Measurements from ENCODE around the gene RASGEF1B. TPM values are rescaled to one million over a fixed set of nuclear protein-coding genes. Genes with fewer than 3 reads are reported as not detected.

RASGEF1B gene
- total RNA-seq, 1 experiment from 2014 or later: 7.5 TPM

- no peak overlapping the region for H3T11ph ChIP-seq (ENCODE audit: low read length)
- no peak overlapping the region for H2AK5ac ChIP-seq (ENCODE audit: insufficient read length, low read length)
These were observed 10.9 kb downstream of the RASGEF1B start for GRCh38 chr4:81460834-81461233.

More at GRCh38 chr4:81460834-81461233, 10.9 kb downstream of the RASGEF1B start:
- H3K4me1 ChIP-seq (ENCODE audit: insufficient read depth, low read length): no peaks in the 10 kb centered on the region
- no peak overlapping the region for H3K23ac ChIP-seq (ENCODE audit: insufficient read length, low read depth, low read length)
- DNase-seq: no peak
- H3K27ac ChIP-seq (ENCODE audit: insufficient read length, low read depth, low read length): no peak overlapping the region
- H3K56ac ChIP-seq (ENCODE audit: insufficient read length, low read depth, low read length): no peak overlapping the region
- no peaks in the 10 kb centered on the region for H3K79me1 ChIP-seq (ENCODE audit: insufficient read depth, low read depth, low read length, poor library complexity, severe bottlenecking)
- H4K20me1 ChIP-seq (ENCODE audit: control insufficient read depth, insufficient read depth, insufficient read length): peaks cover 2% of the 10 kb centered on the region
- H2BK15ac ChIP-seq (ENCODE audit: low read depth, low read length): no peak overlapping the region
- H4K8ac ChIP-seq (replicated peaks; ENCODE audit: insufficient read length, low read depth, low read length): no peak overlapping the region
- Mint-ChIP-seq H3K36me3 (ENCODE audit: insufficient read depth in 1 of 3, low read depth in 3 of 3) (peaks cover 0 to 5% (median 0%) of the 10 kb centered on the region in 3 experiments; a peak in 3 of 7 replicates), H3K9me3 (no peaks in the 10 kb centered on the region), H3K4me3 (no peak overlapping the region), H3K4me1 (peaks cover 17 to 21% of the 10 kb centered on the region in 2 experiments), H3K27me3 (ENCODE audit: low read depth) (no peaks in the 10 kb centered on the region), H3K27ac (no peak overlapping the region)
- H2BK120ac ChIP-seq (ENCODE audit: low read depth, low read length, poor library complexity, severe bottlenecking): no peak overlapping the region
- H3K9me3 ChIP-seq (ENCODE audit: control insufficient read depth, low read depth, low read length): no peaks in the 10 kb centered on the region
- no peak overlapping the region for H3K4me2 ChIP-seq (ENCODE audit: insufficient read depth, insufficient read length, low read length)
- H3K23me2 ChIP-seq (ENCODE audit: insufficient read length, low read depth, low read length, poor library complexity, severe bottlenecking): no peaks in the 10 kb centered on the region
- no peak for TF ChIP-seq CTCF (conservative IDR thresholded peaks at IDR 0.05)
- H3K9ac ChIP-seq (ENCODE audit: extremely low read depth, insufficient read length, low read length): no peak overlapping the region
- no peak overlapping the region for H3K4ac ChIP-seq (ENCODE audit: low read depth, low read length)
- no peak overlapping the region for H3K18ac ChIP-seq (ENCODE audit: insufficient read length, low read depth, low read length)
- H3K14ac ChIP-seq (ENCODE audit: insufficient read depth, low read length): no peak overlapping the region
- no peak overlapping the region for H2BK5ac ChIP-seq (ENCODE audit: insufficient read length, low read length)
- H3K27me3 ChIP-seq (ENCODE audit: insufficient read depth, low read length): no peaks in the 10 kb centered on the region
- H2BK12ac ChIP-seq (ENCODE audit: insufficient read length, low read depth, low read length): no peak overlapping the region
- no CpG with 5 or more reads among the region's 3 CpGs for WGBS (ENCODE audit: extremely low coverage, insufficient read length, low lambda C conversion rate)
- no peak overlapping the region for H4K91ac ChIP-seq (ENCODE audit: insufficient read length, low read depth, low read length)
- H2AFZ ChIP-seq (ENCODE audit: low read length): no peak overlapping the region
- no peak overlapping the region for H4K5ac ChIP-seq (ENCODE audit: insufficient read length, low read depth, low read length)
- no peaks in the 10 kb centered on the region; the same call in 1 of the 2 replicates for H3K79me2 ChIP-seq (ENCODE audit: insufficient read depth, low read length)
- no peak overlapping the region for H2BK20ac ChIP-seq (ENCODE audit: low read depth, low read length, poor library complexity, severe bottlenecking)

All from H9 (cell line).